Neural progenitor cell (in vitro differentiated cells): ENCODE data around the gene KIAA2012. TPM values are rescaled to one million over a fixed set of nuclear protein-coding genes. Genes with fewer than 3 reads are reported as not detected.
A peak's percentile ranks its signal among the peaks of the same experiment; 100 is the strongest.
"Not testable (repeated sequence)": the region's sequence is repeated elsewhere in the genome, so short reads cannot be mapped to it uniquely, and the experiment has no call there.

Experiments
- DNase-seq: peaks from one replicate; pipeline ENCODE4 v3.0.0-alpha.2; 2016; ENCODE audit warnings: low spot score
- H2AFZ ChIP-seq: fragments of 200-600 bp; sonication (generic); replicated peaks from 2 replicates; pipeline ENCODE4 v1.6.1; 2016; ENCODE audit warnings: antibody characterized with exemption
- H3F3A ChIP-seq: fragments of 200-600 bp; sonication (generic); 2 replicates; pipeline ENCODE4 v1.6.1; 2016; ENCODE audit warnings: antibody characterized with exemption, low read depth
- H3K27ac ChIP-seq: fragments of 200-600 bp; sonication (generic); 2 replicates; pipeline ENCODE4 v1.5.1; 2016; ENCODE audit warnings: mild to moderate bottlenecking
- H3K27me3 ChIP-seq: fragments of 200-600 bp; sonication (generic); 2 replicates; pipeline ENCODE4 v1.6.1; 2016; ENCODE audit warnings: mild to moderate bottlenecking, moderate library complexity
- H3K36me3 ChIP-seq: fragments of 200-600 bp; sonication (generic); 2 replicates; pipeline ENCODE4 v1.5.1; 2016
- H3K4me1 ChIP-seq: fragments of 200-600 bp; sonication (generic); 2 replicates; pipeline ENCODE4 v1.6.1; 2016; ENCODE audit warnings: mixed run types
- H3K4me2 ChIP-seq: fragments of 200-600 bp; sonication (generic); 2 replicates; pipeline ENCODE4 v1.6.1; 2016
- H3K4me3 ChIP-seq: fragments of 200-600 bp; sonication (generic); 2 replicates; pipeline ENCODE4 v1.5.1; 2016
- H3K79me2 ChIP-seq: fragments of 200-600 bp; sonication (generic); 2 replicates; pipeline ENCODE4 v1.6.1; 2016; ENCODE audit warnings: low read depth
- H3K9ac ChIP-seq: fragments of 200-600 bp; sonication (generic); 2 replicates; pipeline ENCODE4 v1.6.1; 2016
- H3K9me3 ChIP-seq: fragments of 200-600 bp; sonication (generic); 2 replicates; pipeline ENCODE4 v1.5.1; 2016; ENCODE audit warnings: low read depth
- H4K20me1 ChIP-seq: fragments of 200-600 bp; sonication (generic); 2 replicates; pipeline ENCODE4 v1.6.1; 2016; ENCODE audit warnings: low read depth
- H3K27ac Mint-ChIP-seq: 3 replicates; pipeline ENCODE4 v1.8.0; 2021; ENCODE audit warnings: mixed read lengths
- H3K27me3 Mint-ChIP-seq: 2 replicates; pipeline ENCODE4 v1.8.0; 2022; ENCODE audit warnings: low read depth, mild to moderate bottlenecking, inconsistent platforms, moderate library complexity, mixed read lengths; ENCODE audit not compliant: insufficient read depth
- H3K36me3 Mint-ChIP-seq: 3 replicates; pipeline ENCODE4 v1.8.0; 2021; ENCODE audit warnings: mixed read lengths
- H3K4me1 Mint-ChIP-seq: 3 replicates; pipeline ENCODE4 v1.8.0; 2021; ENCODE audit warnings: mixed read lengths
- H3K4me3 Mint-ChIP-seq: 3 replicates; pipeline ENCODE4 v1.8.0; 2021; ENCODE audit warnings: mild to moderate bottlenecking, moderate library complexity, mixed read lengths
- H3K9me3 Mint-ChIP-seq: 3 replicates; pipeline ENCODE4 v1.8.0; 2020; ENCODE audit warnings: mixed read lengths
- EZH2 ChIP-seq: fragments of 200-600 bp; sonication (generic); IDR thresholded peaks from 2 replicates; pipeline ENCODE4 v1.6.1; 2017; ENCODE audit warnings: antibody characterized with exemption, mild to moderate bottlenecking, moderate library complexity
- EZH2phosphoT487 ChIP-seq: fragments of 200-600 bp; sonication (generic); IDR thresholded peaks from 2 replicates; pipeline ENCODE4 v1.6.1; 2017; ENCODE audit warnings: antibody characterized with exemption
- total RNA-seq: library from RNA; depleted of rRNA; stranded (reverse); fragments of >200 nt; gene quantifications from 2 replicates; pipeline ENCODE4 v1.2.3, GENCODE V29; 2015; ENCODE audit warnings: low replicate concordance
- TF ChIP-seq, protein P1 (sequence below): fragments of 200-600 bp; sonication (generic); IDR thresholded peaks from 2 replicates; pipeline ENCODE4 v1.5.1; 2017; ENCODE audit warnings: antibody characterized with exemption, mild to moderate bottlenecking

KIAA2012 gene
- total RNA-seq, 1 donor from 2014 or later = not detected

GRCh38 chr2:202221873-202222272 lies 148.8 kb downstream of the KIAA2012 start:
- H3K4me2 ChIP-seq = peak overlapping the region; percentile 45
- H3K79me2 ChIP-seq = peaks cover 100% of the 10 kb centered on the region
- H3K36me3 Mint-ChIP-seq = peaks cover 42% of the 10 kb centered on the region

DNA sequence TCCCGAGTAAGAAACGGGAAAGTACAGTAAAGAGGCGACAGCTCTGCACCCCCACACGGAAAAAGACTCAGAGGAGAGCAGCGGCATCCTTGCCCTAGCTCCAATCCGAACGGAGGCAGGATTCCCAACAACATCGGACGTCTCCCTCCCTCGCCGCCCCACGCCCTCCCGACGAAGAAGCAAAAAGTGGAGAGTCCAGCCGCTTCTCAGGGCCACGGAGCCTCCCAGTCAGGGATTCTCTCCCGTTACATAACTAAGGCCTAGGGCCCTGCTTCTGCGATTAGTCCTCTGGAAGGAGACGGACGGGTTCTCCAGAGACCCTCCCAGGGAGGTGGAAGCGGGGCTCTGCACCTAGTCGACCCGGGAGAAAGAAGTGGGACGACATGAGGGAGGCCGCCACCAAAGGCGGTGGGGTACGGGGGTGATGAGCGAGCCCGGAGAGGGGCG lies 164.8 kb downstream of the KIAA2012 start:
- Histone ChIP-seq H3K36me3 (no peaks in the 10 kb centered on the region), H3K4me3 (peak overlapping the region; percentile 84), H2AFZ (peak overlapping the region; percentile 84), H3K4me1 (peaks cover 8% of the 10 kb centered on the region), H4K20me1 (peaks cover 52% of the 10 kb centered on the region), H3K79me2 (peaks cover 56% of the 10 kb centered on the region), H3F3A (peaks cover 26% of the 10 kb centered on the region), H3K27me3 (no peaks in the 10 kb centered on the region), H3K27ac (peak overlapping the region; percentile 94), H3K9me3 (no peaks in the 10 kb centered on the region), H3K4me2 (peak overlapping the region; percentile 93), H3K9ac (peak overlapping the region; percentile 87)
- peaks cover 15% of the 10 kb centered on the region for H3K4me1 Mint-ChIP-seq
- peaks cover 6% of the 10 kb centered on the region for H3K27me3 Mint-ChIP-seq
- peaks cover 4% of the 10 kb centered on the region for H3K36me3 Mint-ChIP-seq
- TF ChIP-seq EZH2 (peak; percentile 8), EZH2phosphoT487 (no peak)
- peaks cover 6% of the 10 kb centered on the region for H3K9me3 Mint-ChIP-seq
- H3K27ac Mint-ChIP-seq = peak overlapping the region; percentile 96
- peak overlapping the region; percentile 99 for H3K4me3 Mint-ChIP-seq
- DNase-seq = peak; percentile 64

More at GRCh38 chr2:202221873-202222272, 148.8 kb downstream of the KIAA2012 start:
- H3K4me1 ChIP-seq = peaks cover 9% of the 10 kb centered on the region
- H3F3A ChIP-seq = peaks cover 17% of the 10 kb centered on the region
- peaks cover 14% of the 10 kb centered on the region for H3K36me3 ChIP-seq
- Mint-ChIP-seq H3K4me3 (no peak overlapping the region), H3K27me3 (no peaks in the 10 kb centered on the region), H3K9me3 (no peaks in the 10 kb centered on the region), H3K27ac (no peak overlapping the region), H3K4me1 (peaks cover 4% of the 10 kb centered on the region)
- DNase-seq = peak; percentile 48
- H3K9ac ChIP-seq = no peak overlapping the region
- no peaks in the 10 kb centered on the region for H3K27me3 ChIP-seq
- H2AFZ ChIP-seq = no peak overlapping the region
- H3K27ac ChIP-seq = peak overlapping the region; percentile 85
- TF ChIP-seq EZH2 (no peak), EZH2phosphoT487 (no peak)
- TF ChIP-seq, protein P1, sequence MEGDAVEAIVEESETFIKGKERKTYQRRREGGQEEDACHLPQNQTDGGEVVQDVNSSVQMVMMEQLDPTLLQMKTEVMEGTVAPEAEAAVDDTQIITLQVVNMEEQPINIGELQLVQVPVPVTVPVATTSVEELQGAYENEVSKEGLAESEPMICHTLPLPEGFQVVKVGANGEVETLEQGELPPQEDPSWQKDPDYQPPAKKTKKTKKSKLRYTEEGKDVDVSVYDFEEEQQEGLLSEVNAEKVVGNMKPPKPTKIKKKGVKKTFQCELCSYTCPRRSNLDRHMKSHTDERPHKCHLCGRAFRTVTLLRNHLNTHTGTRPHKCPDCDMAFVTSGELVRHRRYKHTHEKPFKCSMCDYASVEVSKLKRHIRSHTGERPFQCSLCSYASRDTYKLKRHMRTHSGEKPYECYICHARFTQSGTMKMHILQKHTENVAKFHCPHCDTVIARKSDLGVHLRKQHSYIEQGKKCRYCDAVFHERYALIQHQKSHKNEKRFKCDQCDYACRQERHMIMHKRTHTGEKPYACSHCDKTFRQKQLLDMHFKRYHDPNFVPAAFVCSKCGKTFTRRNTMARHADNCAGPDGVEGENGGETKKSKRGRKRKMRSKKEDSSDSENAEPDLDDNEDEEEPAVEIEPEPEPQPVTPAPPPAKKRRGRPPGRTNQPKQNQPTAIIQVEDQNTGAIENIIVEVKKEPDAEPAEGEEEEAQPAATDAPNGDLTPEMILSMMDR = no peak
- peak overlapping the region; percentile 0 for H3K4me3 ChIP-seq
- no peaks in the 10 kb centered on the region for H3K9me3 ChIP-seq
- peaks cover 88% of the 10 kb centered on the region for H4K20me1 ChIP-seq

DNA sequence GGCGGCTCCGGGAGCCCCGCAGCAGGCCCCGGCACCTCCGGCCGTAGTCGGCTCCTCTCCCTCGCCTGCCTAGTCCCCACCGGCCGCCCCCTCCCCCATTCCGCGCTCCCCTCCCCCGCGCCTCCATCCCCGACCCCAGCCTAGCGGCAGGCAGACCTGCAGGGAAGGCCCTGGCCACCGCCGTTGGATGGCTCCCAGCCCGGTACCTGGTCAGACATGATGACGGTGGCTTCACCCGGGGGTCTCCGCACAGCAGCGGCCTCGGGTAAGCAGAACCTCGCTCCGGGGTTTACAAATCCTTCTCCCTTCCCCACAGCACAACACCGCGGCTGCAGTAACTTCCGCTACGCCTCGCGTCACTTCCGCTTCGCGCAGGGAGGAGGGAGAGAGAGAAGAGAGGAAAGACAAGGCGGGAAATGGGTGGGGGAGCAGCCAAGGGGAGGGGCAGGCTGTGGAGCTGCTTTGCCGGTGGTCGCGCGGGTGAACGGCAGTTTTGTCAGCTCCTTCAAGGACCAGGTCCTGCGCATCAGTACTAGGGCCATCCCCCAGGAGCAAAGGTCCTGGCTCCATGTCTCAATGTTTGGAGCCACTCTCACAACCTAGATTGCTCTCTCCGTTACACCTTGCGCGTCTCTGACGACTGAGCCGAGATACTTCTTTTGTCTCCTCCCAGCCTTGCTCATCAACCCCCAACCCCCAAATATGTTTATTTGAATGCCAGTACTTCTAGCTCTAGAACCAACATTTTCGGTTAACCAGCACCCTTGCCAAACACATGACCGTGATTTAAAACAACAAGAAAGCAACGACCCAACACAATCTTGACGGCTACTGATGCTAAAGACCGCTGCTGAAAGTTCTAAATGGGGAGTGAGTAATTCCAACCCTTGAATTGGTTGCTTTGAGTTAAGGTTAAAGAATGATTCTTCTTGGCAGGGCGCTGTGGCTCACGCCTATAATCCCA lies 165.5 kb downstream of the KIAA2012 start, which contains the start of gene SUMO1:
SUMO1 (minus strand) TSS at position 364 of the 964 bp plus-strand sequence; CDS start at position 218, 146 bp downstream.
- Histone ChIP-seq H4K20me1 (peaks cover 45% of the 10 kb centered on the region), H2AFZ (peak within 1 kb of the TSS; percentile 84), H3K4me2 (peak within 1 kb of the TSS; percentile 93), H3K4me1 (peaks cover 8% of the 10 kb centered on the region), H3K9ac (peak within 1 kb of the TSS; percentile 87), H3K27ac (peak within 1 kb of the TSS; percentile 94), H3K9me3 (no peaks in the 10 kb centered on the region), H3K36me3 (no peaks in the 10 kb centered on the region), H3K79me2 (peaks cover 49% of the 10 kb centered on the region), H3F3A (peaks cover 26% of the 10 kb centered on the region), H3K27me3 (no peaks in the 10 kb centered on the region), H3K4me3 (peak within 1 kb of the TSS; percentile 84)
- Mint-ChIP-seq H3K4me1 (peaks cover 15% of the 10 kb centered on the region), H3K27me3 (peaks cover 6% of the 10 kb centered on the region), H3K9me3 (peaks cover 6% of the 10 kb centered on the region), H3K4me3 (peak within 1 kb of the TSS; percentile 99), H3K27ac (peak within 1 kb of the TSS; percentile 97), H3K36me3 (peaks cover 4% of the 10 kb centered on the region)
- DNase-seq = peak; percentile 95
- peak; percentile 9 for TF ChIP-seq EZH2
- TF ChIP-seq, protein P1 = no peak

DNA sequence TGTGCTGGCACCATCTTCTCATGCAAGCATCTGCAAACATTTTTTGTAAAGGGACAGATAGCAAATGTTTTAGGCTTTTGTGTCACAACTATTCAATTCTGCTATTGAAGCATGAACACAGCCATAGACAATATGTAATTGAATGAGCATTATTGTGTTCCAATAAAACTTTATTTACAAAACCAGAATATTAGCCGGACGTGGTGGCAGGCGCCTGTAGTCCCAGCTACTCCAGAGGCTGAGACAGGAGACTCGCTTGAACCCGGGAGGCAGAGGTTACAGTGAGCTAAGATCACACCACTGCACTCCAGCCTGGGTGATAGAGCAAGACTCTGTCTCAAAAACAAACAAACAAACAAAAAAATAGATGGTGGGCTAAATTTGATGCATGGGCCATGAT lies 174.7 kb downstream of the KIAA2012 start:
- H3K27ac Mint-ChIP-seq, H3F3A ChIP-seq, H3K4me3 ChIP-seq, H3K9me3 ChIP-seq, H3K36me3 ChIP-seq, H3K4me3 Mint-ChIP-seq, H3K27ac ChIP-seq, H3K27me3 ChIP-seq, DNase-seq, H3K4me1 ChIP-seq, H3K4me1 Mint-ChIP-seq, H3K9me3 Mint-ChIP-seq, H4K20me1 ChIP-seq, H3K36me3 Mint-ChIP-seq, H3K4me2 ChIP-seq, H3K27me3 Mint-ChIP-seq, H3K79me2 ChIP-seq, H3K9ac ChIP-seq, H2AFZ ChIP-seq: not testable (repeated sequence)
